NB4 (cell line): ENCODE results near the gene ZSWIM5.

ENCODE experiments used
- DNase-seq: peaks from one replicate; pipeline ENCODE4 v3.0.0; 2010; ENCODE audit warnings: low read depth
- H3K4me3 ChIP-seq: one replicate; pipeline ENCODE4 v1.5.1; 2011; ENCODE audit warnings: mild to moderate bottlenecking, low read depth, low read length, moderate library complexity
- CTCF ChIP-seq: IDR thresholded peaks from one replicate; pipeline ENCODE4 v1.5.1; 2012; ENCODE audit warnings: low read depth, low read length
- MAX ChIP-seq: IDR thresholded peaks from 2 replicates; pipeline ENCODE4 v1.6.1; 2011; ENCODE audit warnings: low read depth, low read length
- MYC ChIP-seq: IDR thresholded peaks from 2 replicates; pipeline ENCODE4 v1.6.1; 2011; ENCODE audit warnings: low read depth, low read length
- POLR2A ChIP-seq: IDR thresholded peaks from 2 replicates; pipeline ENCODE4 v1.6.1; 2011; ENCODE audit warnings: mild to moderate bottlenecking; ENCODE audit not compliant: insufficient read length; ENCODE audit errors: extremely low read depth

The ZSWIM5 gene

GRCh38 chr1:45206808-45207623 lies 611 bp upstream of the ZSWIM5 start:
- peak overlapping the region; percentile 46 for H3K4me3 ChIP-seq
- no peak for DNase-seq
- no peak for TF ChIP-seq CTCF
- TF ChIP-seq POLR2A = no peak
- no peak for TF ChIP-seq MYC
- TF ChIP-seq MAX = no peak

DNA sequence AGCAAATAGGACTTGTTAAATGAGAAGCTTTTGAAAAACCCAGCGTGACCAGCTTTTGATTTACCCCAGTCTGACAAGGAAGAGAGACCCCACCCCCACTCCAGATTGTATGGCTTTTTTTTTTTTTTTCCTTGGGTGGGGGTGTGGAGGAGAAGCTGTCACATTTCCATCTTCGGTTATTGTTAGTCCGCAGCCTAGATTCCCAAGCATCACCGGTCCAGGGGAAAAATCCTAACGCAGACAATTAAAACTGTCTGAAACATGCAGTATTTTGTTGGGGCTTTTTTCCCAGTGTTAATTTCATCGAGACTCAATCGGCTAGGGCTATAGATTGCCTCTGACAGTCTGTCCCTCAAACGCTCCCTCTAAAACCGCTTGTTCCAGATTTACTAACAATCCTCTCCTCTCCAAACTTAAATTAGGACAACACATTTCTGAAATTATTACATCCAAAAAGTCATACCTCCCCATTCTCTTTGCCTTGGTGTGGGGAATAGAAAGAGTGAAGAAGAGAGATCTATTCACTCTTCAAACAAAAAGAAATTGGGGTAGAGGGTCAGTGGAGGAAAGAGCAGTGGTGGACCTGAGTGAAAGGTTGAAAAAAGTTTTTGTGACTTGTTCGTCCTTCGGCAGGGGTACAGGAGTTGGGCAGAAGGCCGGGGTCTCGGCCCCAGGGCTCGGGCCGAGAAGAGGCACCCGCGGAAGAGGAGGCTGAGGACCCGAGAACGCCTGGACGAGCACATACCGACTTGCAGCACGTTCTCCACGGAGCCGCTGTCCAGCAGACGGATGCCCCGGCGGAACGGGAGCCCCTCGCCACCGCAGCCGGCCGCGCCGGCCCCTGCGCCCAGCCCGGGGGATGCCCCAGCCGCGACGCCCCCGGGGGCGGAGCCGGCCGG lies 1.1 kb downstream of the ZSWIM5 start:
- TF ChIP-seq MAX (no peak), MYC (no peak), POLR2A (no peak), CTCF (no peak)
- no peak overlapping the region for H3K4me3 ChIP-seq
- DNase-seq = peak; percentile 30

DNA sequence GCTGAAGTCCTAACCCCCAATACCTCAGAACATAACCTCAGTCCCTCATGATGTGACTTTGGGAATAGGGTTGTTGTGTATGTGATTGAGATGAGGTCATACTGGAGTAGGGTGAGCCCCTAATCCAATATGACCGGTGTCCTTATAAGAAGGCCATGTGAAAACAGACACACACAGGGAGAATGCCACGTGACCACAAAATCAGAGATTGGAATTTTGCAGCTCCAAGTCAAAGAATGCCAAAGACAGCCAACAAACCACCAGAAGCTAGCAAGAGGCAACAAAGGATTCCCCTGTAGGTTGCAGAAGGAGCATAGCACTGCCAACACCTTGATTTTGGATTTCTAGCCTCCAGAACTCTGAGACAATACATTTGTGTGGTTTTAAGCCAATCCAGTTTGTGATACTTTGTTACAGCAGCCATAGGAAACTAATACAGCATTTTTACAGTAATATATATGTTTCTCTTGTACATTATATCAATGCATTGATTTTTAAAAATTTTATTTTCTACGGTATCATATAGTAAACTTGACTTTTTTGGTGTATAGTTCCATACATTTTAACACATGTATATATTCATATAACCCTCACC lies 5.4 kb downstream of the ZSWIM5 start:
- no peak for DNase-seq
- TF ChIP-seq POLR2A = no peak
- no peak for TF ChIP-seq MYC
- no peak overlapping the region for H3K4me3 ChIP-seq

DNA sequence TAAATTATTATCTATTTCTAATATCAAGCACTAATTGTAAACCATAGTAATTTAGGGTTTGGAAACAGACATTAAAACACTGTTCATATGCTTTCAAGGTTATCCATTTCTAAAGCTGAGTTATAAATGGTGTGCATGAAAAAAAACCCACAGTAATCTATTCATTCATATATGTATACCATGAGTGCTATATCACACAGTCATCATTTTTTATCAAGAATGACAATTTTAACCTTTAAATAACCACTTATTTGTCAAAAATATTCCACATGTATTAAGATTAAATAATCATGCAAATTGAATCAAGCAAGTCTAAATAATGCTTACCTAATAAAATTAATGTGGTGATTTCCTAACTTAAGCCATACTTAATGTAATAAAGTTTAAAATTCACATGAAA lies 6.0 kb downstream of the ZSWIM5 start:
- H3K4me3 ChIP-seq = no peak overlapping the region
- no peak for TF ChIP-seq MAX
- no peak for TF ChIP-seq MYC
- no peak for TF ChIP-seq CTCF
- no peak for TF ChIP-seq POLR2A
- DNase-seq = no peak

DNA sequence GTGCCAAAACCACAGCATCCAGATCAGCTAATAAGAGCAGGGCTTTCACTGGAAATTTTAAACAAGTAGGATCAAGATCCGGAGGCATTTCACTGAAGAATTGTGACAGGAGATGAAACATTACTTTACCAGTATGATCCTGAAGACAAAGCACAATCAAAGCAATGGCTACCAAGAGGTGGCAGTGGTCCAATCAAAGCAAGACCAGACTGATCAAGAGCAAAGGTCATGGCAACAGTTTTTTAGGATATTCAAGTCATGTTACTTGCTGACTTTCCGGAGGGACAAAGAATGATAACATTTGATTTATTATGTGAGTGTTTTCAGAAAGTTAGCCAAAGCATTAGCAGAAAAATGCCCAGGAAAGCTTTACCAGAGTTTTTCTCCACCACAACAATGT lies 8.2 kb downstream of the ZSWIM5 start:
- no peak for DNase-seq
- TF ChIP-seq POLR2A (no peak), CTCF (no peak), MYC (no peak), MAX (no peak)
- no peak overlapping the region for H3K4me3 ChIP-seq
